Spleen (tissue), 7 donors: Measurements from ENCODE around the gene TRAF4.

Experiments used
- CTCF ChIP-seq, 11 experiments: fragments of 200-600 bp in 7 of 11; fragments of 450-650 bp in 4 of 11; sonication (generic) in 4 of 11; IDR thresholded peaks in 8 of 11; conservative IDR thresholded peaks in 3 of 11; 1 replicate in 7 of 11; 2 replicates in 4 of 11; pipeline versions ENCODE4 v1.4.0 to v1.8.0; 2016 to 2021; ENCODE audit warnings: antibody characterized with exemption in 11 of 11, inconsistent platforms in 4 of 11, mild to moderate bottlenecking in 1 of 11
- POLR2A ChIP-seq, 3 donors: fragments of 450-650 bp; IDR thresholded peaks; one replicate each; pipeline ENCODE4 v1.5.1; 2017; ENCODE audit warnings: antibody characterized with exemption in 3 of 3, mild to moderate bottlenecking in 1 of 3
- POLR2AphosphoS5 ChIP-seq, 3 donors: sonication (generic); formaldehyde crosslinking; IDR thresholded peaks; one replicate each; pipeline ENCODE4 v1.5.1; 2017; ENCODE audit warnings: antibody characterized with exemption in 3 of 3
- donor health status: DM: no; HTN: no; CAD: no; lungs with moderate emphysema.
- donor health status: DM: no; HTN: no; CAD: no.
- donor health status: DM: no; HTN: no; CAD: no.

GRCh38 chr17:28773736-28774135 lies 29.9 kb downstream of the TRAF4 start:
- TF ChIP-seq CTCF (IDR thresholded peaks at IDR 0.05 in 8 of 11, conservative IDR thresholded peaks at IDR 0.05 in 3 of 11) (no peak), POLR2A (IDR thresholded peaks at IDR 0.05) (no peak), POLR2AphosphoS5 (IDR thresholded peaks at IDR 0.05) (no peak)
